Stimulated activated naive B cell treated with anti-CD40 and anti-IgM and Interleukin-4, amounts not matched to agents 10 μg/mL and 1 μg/mL and 100 μg/mL, for 72 hours (primary cell): ENCODE data around the gene TFF3.

Experiments
- ATAC-seq, 2 donors: fragments of 150-1000 bp; cut with Tn5 transposase; replicated peaks; 2 replicates each; pipeline ENCODE4 v1.10.0; 2021; ENCODE audit warnings: moderate library complexity in 1 of 2
- DNase-seq: peaks from one replicate; pipeline ENCODE4 v3.0.0; 2021
- H3K27ac Mint-ChIP-seq: one replicate; pipeline ENCODE4 v1.8.0; 2022; ENCODE audit warnings: mild to moderate bottlenecking, mixed read lengths
- H3K27me3 Mint-ChIP-seq, 2 donors: one replicate each; pipeline ENCODE4 v1.8.0; 2022; ENCODE audit warnings: mixed read lengths in 2 of 2
- H3K36me3 Mint-ChIP-seq, 2 donors: one replicate each; pipeline ENCODE4 v1.8.0; 2022; ENCODE audit warnings: mixed read lengths in 2 of 2, mild to moderate bottlenecking in 1 of 2
- H3K4me1 Mint-ChIP-seq, 2 donors: one replicate each; pipeline ENCODE4 v1.8.0; 2022; ENCODE audit warnings: mixed read lengths in 2 of 2, mild to moderate bottlenecking in 1 of 2
- H3K4me3 Mint-ChIP-seq, 2 donors: one replicate each; pipeline ENCODE4 v1.8.0; 2022; ENCODE audit warnings: mild to moderate bottlenecking in 2 of 2, mixed read lengths in 2 of 2, moderate library complexity in 1 of 2
- H3K9me3 Mint-ChIP-seq, 2 donors: one replicate each; pipeline ENCODE4 v1.8.0; 2022; ENCODE audit warnings: mixed read lengths in 2 of 2, mild to moderate bottlenecking in 1 of 2

Gene TFF3

GRCh38 chr21:42309753-42310213 is 5.4 kb downstream of the TFF3 start:
- H3K36me3 Mint-ChIP-seq = no peaks in the 10 kb centered on the region
- peak; percentile 38 for DNase-seq
- H3K9me3 Mint-ChIP-seq = no peaks in the 10 kb centered on the region
- H3K4me1 Mint-ChIP-seq = peaks cover 0 to 7% of the 10 kb centered on the region in 2 donors
- H3K27ac Mint-ChIP-seq = no peak overlapping the region
- H3K27me3 Mint-ChIP-seq = peaks cover 27 to 45% of the 10 kb centered on the region in 2 donors
- no peak overlapping the region for H3K4me3 Mint-ChIP-seq
- ATAC-seq = peak; percentile 83 to 84

DNA sequence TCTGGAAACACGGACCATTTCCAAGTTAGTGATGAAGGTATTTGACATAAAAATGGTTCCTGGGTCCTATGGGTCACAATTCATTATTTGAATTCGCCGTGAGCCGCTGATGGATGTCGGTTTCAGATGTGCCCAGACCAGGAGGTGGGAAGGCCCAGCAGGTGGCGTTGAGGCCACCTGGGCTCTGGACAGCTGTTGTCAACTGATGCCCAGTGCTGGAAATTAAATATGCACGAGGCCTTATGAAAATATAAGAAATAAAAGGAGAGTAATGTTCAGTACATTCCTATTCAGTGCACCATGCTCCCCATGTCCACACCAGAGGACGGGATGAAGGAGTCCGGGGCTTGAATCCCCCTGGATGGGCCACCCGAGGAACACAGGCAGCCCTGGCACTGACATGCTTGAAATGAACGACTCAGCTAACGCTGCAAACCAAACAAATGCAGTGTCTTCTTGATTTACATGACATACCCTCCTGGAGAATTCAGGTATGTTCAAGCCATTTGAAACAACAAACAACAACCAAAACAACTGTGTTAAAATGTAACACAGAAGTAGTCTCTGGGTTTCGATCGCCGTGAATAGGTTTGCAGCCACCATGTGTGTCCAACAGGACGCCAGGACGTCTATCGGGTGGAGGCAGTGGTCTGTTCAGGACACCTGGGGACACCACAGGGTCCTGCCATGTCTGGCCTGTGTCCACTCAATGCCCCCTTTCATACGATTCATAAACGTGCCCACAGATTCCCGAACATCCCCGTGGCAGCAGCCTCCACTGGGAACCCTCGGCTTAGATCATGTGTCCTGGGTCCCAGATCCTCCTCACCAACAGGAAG is 6.1 kb downstream of the TFF3 start:
- Mint-ChIP-seq H3K4me3 (no peak overlapping the region), H3K9me3 (no peaks in the 10 kb centered on the region), H3K27me3 (peaks cover 27 to 45% of the 10 kb centered on the region in 2 donors), H3K4me1 (peaks cover 0 to 7% of the 10 kb centered on the region in 2 donors), H3K36me3 (no peaks in the 10 kb centered on the region), H3K27ac (no peak overlapping the region)
- DNase-seq (no peak), ATAC-seq (no peak)

DNA sequence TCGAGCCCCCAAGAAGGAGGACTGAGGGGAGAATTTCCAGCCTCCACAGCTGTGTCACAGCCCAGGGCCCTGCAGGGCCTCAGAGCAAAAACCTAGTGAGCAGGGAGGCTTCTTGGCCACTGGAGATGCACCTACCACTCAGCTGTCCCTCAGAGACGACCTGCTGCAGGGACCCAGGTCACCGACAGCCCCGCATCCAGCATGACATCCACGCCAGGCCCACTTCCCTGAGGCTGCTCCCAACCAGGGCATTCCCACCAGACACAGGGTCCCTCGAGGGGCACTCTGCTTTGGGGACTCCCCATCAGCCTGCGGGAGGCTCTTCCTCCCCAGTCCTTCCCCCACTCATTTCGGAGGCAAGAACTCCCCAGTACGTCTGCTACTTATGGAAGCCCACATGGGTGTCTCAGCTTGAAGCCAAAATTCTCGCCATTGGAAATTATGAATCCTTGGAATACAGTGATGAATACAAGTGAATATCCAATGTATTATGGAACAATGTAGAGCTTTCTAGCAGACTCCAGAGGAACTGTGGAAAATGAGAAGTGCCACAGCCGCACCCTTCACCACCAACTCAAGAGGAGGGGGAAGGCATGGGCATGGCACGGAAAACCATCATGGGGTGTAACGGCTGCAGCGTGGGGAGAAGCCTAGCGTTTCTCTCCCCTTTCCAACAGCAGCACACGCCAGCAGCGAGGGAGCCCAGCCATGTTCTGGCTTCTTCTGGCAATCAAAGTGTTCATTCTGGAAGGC is 6.9 kb downstream of the TFF3 start:
- Mint-ChIP-seq H3K27me3 (peaks cover 27 to 45% of the 10 kb centered on the region in 2 donors), H3K27ac (no peak overlapping the region), H3K4me3 (no peak overlapping the region), H3K9me3 (no peaks in the 10 kb centered on the region), H3K4me1 (peaks cover 0 to 7% of the 10 kb centered on the region in 2 donors), H3K36me3 (no peaks in the 10 kb centered on the region)
- ATAC-seq (no peak), DNase-seq (no peak)

DNA sequence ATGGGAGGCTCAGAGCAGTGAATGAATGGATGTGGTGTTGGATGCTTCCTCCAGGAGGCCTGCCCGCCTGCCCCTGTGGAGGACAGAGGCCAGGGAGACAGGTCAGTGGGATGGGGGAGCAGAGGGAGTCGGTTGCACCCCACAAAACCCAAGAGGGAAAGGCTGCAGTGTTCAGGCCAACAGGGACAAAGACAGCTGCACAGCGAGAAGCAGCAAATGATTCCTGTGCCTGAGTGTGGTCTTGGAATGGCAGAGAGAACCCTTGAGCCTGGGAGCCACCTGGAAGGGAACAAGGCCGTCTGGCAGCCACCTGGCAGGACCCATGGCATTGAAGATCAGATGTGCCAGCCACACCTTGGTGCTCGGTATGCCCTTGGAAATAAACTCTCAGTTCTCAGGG is 8.1 kb downstream of the TFF3 start:
- Mint-ChIP-seq H3K27ac (no peak overlapping the region), H3K4me1 (peaks cover 0 to 7% of the 10 kb centered on the region in 2 donors), H3K27me3 (peaks cover 27 to 45% of the 10 kb centered on the region in 2 donors), H3K4me3 (no peak overlapping the region), H3K9me3 (no peaks in the 10 kb centered on the region), H3K36me3 (no peaks in the 10 kb centered on the region)
- DNase-seq = no peak
- no peak for ATAC-seq

GRCh38 chr21:42306366-42307035 is 8.7 kb downstream of the TFF3 start:
- no peak overlapping the region for H3K4me3 Mint-ChIP-seq
- H3K36me3 Mint-ChIP-seq = no peaks in the 10 kb centered on the region
- H3K27ac Mint-ChIP-seq = no peak overlapping the region
- H3K9me3 Mint-ChIP-seq = no peaks in the 10 kb centered on the region
- H3K27me3 Mint-ChIP-seq = peaks cover 27 to 45% of the 10 kb centered on the region in 2 donors
- ATAC-seq (no peak), DNase-seq (no peak)
- peaks cover 0 to 7% of the 10 kb centered on the region in 2 donors for H3K4me1 Mint-ChIP-seq

DNA sequence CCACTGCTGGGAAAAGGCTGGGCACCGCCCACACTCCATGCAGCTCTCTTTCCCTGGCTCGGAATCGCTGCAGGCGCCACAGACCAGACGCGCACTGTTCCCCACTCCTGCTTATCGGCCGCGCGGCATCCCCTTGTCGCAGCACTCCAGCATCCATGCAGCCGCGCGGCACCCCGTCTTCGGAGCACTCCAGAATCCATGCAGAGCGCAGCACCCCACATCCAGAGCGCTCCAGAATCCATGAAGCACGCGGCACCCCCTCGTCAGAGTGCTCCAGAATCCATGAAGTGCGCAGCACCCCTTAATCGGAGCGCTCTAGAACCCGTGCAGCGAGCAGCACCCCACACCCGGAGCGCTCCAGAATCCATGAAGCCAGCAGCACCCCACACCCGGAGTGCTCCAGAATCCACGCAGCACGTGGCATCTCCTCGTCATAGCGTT is 9.5 kb downstream of the TFF3 start:
- no peaks in the 10 kb centered on the region for H3K36me3 Mint-ChIP-seq
- no peak overlapping the region for H3K4me3 Mint-ChIP-seq
- H3K27me3 Mint-ChIP-seq = peaks cover 27 to 45% of the 10 kb centered on the region in 2 donors
- H3K9me3 Mint-ChIP-seq = no peaks in the 10 kb centered on the region
- ATAC-seq = no peak
- H3K4me1 Mint-ChIP-seq = peaks cover 0 to 7% of the 10 kb centered on the region in 2 donors
- no peak for DNase-seq
- H3K27ac Mint-ChIP-seq = peak overlapping the region; percentile 65

GRCh38 chr21:42304556-42305454 is 10.4 kb downstream of the TFF3 start:
- H3K27me3 Mint-ChIP-seq = peaks cover 24 to 36% of the 10 kb centered on the region in 2 donors
- H3K9me3 Mint-ChIP-seq = no peaks in the 10 kb centered on the region
- no peak overlapping the region for H3K27ac Mint-ChIP-seq
- no peaks in the 10 kb centered on the region for H3K36me3 Mint-ChIP-seq
- ATAC-seq = no peak
- H3K4me3 Mint-ChIP-seq = no peak overlapping the region
- H3K4me1 Mint-ChIP-seq = peaks cover 2 to 5% of the 10 kb centered on the region in 2 donors
- no peak for DNase-seq

DNA sequence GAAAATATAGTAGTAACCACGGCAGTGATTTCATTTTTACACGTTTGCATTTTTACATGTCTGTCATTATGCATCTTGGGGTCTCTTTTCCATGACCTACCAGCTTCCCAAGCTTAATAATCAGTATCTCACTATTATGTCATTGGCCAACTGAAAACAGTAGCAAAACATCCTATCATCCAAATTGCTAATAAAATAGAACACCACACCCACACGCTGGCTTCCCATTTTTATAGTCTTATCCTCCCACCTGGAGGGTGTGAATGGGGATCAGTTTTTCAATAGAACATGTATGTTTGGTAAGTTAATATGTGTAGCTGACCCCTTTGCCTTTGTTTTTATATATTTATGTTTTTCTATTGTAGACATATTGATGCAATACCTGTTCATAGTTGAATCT is 11.8 kb downstream of the TFF3 start:
- no peak for DNase-seq
- Mint-ChIP-seq H3K4me1 (peaks cover 0 to 2% of the 10 kb centered on the region in 2 donors), H3K27me3 (peaks cover 20 to 23% of the 10 kb centered on the region in 2 donors), H3K36me3 (no peaks in the 10 kb centered on the region), H3K9me3 (no peaks in the 10 kb centered on the region), H3K27ac (no peak overlapping the region), H3K4me3 (no peak overlapping the region)
- no peak for ATAC-seq

DNA sequence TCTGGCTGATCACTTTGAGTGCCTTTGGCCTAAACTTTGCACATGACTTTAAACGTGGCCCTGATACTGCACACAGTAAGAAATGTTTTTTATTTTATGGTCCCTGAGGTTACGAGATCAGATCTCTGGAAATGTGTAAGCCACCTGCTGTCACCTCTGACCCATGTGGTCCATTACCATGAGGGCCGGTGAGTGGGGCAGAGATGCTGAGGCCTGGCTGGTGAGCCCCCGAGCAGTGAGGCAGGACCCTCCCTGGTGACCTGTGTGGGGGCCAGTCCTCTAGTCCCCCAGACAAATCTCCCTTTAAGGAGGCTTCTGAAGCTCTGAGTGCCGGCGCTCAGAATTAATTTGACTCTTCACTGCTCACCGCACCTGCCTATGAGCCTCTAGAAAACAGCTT is 12.4 kb downstream of the TFF3 start:
- DNase-seq = no peak
- no peaks in the 10 kb centered on the region for H3K36me3 Mint-ChIP-seq
- ATAC-seq = no peak
- no peaks in the 10 kb centered on the region for H3K9me3 Mint-ChIP-seq
- peaks cover 14 to 17% of the 10 kb centered on the region in 2 donors for H3K27me3 Mint-ChIP-seq
- no peak overlapping the region for H3K27ac Mint-ChIP-seq
- no peak overlapping the region for H3K4me3 Mint-ChIP-seq
- peaks cover 0 to 2% of the 10 kb centered on the region in 2 donors for H3K4me1 Mint-ChIP-seq

- Mint-ChIP-seq H3K27ac (no peak overlapping the region), H3K9me3 (no peaks in the 10 kb centered on the region), H3K4me3 (no peak overlapping the region), H3K27me3 (peaks cover 13 to 14% of the 10 kb centered on the region in 2 donors), H3K4me1 (peaks cover 0 to 2% of the 10 kb centered on the region in 2 donors), H3K36me3 (peaks cover under 1 to 1% of the 10 kb centered on the region in 2 donors)
- DNase-seq (no peak), ATAC-seq (no peak)
Observed at GRCh38 chr21:42302076-42302650, 13.0 kb downstream of the TFF3 start.

DNA sequence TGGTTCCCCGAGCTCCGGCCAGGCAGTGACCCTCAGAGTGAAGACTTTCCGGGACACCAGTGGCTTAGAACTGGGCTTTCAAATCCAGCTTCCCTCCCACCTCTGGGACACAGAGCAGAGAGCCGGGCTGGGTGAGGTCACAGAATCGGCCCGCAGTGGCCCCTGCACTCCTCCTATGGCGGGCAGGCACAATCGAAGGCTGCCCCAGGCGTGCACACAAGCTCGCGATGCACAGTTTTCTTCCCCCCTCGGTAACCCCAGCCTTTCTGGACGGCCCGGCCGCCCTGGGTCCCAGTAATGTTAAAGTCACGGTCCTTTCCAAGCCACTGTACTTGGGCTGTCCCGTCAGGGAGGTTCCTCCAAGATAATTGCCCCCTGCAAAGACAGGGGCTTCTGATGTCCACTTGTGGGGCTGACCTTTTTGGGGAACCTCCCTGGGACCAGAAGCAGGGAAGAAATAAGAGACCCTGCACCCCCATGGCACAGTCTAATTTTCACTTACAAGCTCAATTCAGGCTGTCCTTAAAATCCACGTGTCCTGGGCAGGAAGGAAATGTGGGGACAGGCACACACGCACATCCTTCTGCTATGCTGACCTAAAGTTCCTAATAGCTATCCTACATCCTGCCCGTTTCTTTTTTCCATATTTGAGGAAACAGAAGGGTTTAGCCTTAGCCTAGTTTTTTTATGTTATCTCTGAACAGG is 13.7 kb downstream of the TFF3 start:
- H3K36me3 Mint-ChIP-seq = peaks cover 2 to 3% of the 10 kb centered on the region in 2 donors
- ATAC-seq (no peak), DNase-seq (no peak)
- H3K27ac Mint-ChIP-seq = no peak overlapping the region
- H3K27me3 Mint-ChIP-seq = peaks cover 7% of the 10 kb centered on the region in 2 donors
- peaks cover 0 to 2% of the 10 kb centered on the region in 2 donors for H3K4me1 Mint-ChIP-seq
- no peak overlapping the region for H3K4me3 Mint-ChIP-seq
- H3K9me3 Mint-ChIP-seq = no peaks in the 10 kb centered on the region

GRCh38 chr21:42300956-42301355 is 14.3 kb downstream of the TFF3 start:
- H3K9me3 Mint-ChIP-seq = no peaks in the 10 kb centered on the region

More at GRCh38 chr21:42300956-42301355, 14.3 kb downstream of the TFF3 start:
- Mint-ChIP-seq H3K27me3 (peaks cover 4 to 5% of the 10 kb centered on the region in 2 donors), H3K36me3 (peaks cover 5 to 8% of the 10 kb centered on the region in 2 donors), H3K4me3 (no peak overlapping the region), H3K4me1 (peaks cover 0 to 2% of the 10 kb centered on the region in 2 donors), H3K27ac (no peak overlapping the region)
- DNase-seq (no peak), ATAC-seq (no peak)
